Astrocyte (in vitro differentiated cells and primary cell): ENCODE data around the gene UST.

ENCODE experiments used
- EZH2 ChIP-seq: IDR thresholded peaks from 2 replicates; pipeline ENCODE4 v1.6.1; 2012; ENCODE audit warnings: mild to moderate bottlenecking, low read length, inconsistent platforms; ENCODE audit not compliant: insufficient read depth
- TF ChIP-seq, protein P1 (sequence below): IDR thresholded peaks from 2 replicates; pipeline ENCODE4 v1.5.1; 2011; ENCODE audit warnings: low read depth, mild to moderate bottlenecking, inconsistent platforms, low read length, moderate library complexity; ENCODE audit not compliant: insufficient read depth

GRCh38 chr6:148967541-148967956 lies 220.7 kb downstream of the UST start:
- TF ChIP-seq, protein P1, sequence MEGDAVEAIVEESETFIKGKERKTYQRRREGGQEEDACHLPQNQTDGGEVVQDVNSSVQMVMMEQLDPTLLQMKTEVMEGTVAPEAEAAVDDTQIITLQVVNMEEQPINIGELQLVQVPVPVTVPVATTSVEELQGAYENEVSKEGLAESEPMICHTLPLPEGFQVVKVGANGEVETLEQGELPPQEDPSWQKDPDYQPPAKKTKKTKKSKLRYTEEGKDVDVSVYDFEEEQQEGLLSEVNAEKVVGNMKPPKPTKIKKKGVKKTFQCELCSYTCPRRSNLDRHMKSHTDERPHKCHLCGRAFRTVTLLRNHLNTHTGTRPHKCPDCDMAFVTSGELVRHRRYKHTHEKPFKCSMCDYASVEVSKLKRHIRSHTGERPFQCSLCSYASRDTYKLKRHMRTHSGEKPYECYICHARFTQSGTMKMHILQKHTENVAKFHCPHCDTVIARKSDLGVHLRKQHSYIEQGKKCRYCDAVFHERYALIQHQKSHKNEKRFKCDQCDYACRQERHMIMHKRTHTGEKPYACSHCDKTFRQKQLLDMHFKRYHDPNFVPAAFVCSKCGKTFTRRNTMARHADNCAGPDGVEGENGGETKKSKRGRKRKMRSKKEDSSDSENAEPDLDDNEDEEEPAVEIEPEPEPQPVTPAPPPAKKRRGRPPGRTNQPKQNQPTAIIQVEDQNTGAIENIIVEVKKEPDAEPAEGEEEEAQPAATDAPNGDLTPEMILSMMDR = no peak
- no peak for TF ChIP-seq EZH2
